ENCODE results near the gene ATP5MC3.

Gene ATP5MC3

GRCh38 chr2:175205523-175205922 is 24.0 kb upstream of the ATP5MC3 start:
- no peak overlapping the region for H3K4me2 ChIP-seq (ENCODE audit: low read length)
- H3K4me1 ChIP-seq (ENCODE audit: control insufficient read depth in 1 of 2, insufficient read depth in 2 of 2, low read length in 2 of 2) = no peaks in the 10 kb centered on the region

GRCh38 chr2:175203621-175204496 is 22.3 kb upstream of the ATP5MC3 start:
- Histone ChIP-seq H3K4me3 (ENCODE audit: low read depth, low read length) (no peak overlapping the region), H3K9ac (ENCODE audit: low read length) (no peak overlapping the region), H3K23ac (ENCODE audit: low read length) (no peak overlapping the region), H2BK12ac (ENCODE audit: low read length) (no peak overlapping the region), H2AK5ac (ENCODE audit: low read length) (no peak overlapping the region), H3K4me2 (ENCODE audit: low read length) (no peak overlapping the region), H3K27ac (ENCODE audit: low read depth, low read length) (no peak overlapping the region), H3K14ac (ENCODE audit: low read length) (no peak overlapping the region), H2BK5ac (ENCODE audit: low read depth, low read length, poor library complexity) (no peak overlapping the region), H3K9me3 (ENCODE audit: insufficient read depth, low read depth, low read length) (no peaks in the 10 kb centered on the region), H4K8ac (ENCODE audit: low read depth, low read length) (no peak overlapping the region), H3K4me1 (ENCODE audit: control insufficient read depth in 1 of 2, insufficient read depth in 2 of 2, low read length in 2 of 2) (no peaks in the 10 kb centered on the region), H3K36me3 (ENCODE audit: control insufficient read depth in 1 of 2, insufficient read depth in 2 of 2, low read length in 2 of 2) (no peaks in the 10 kb centered on the region), H3K18ac (ENCODE audit: low read length) (no peak overlapping the region), H3K79me1 (ENCODE audit: low read length) (no peaks in the 10 kb centered on the region), H3K4ac (ENCODE audit: low read depth, low read length) (no peak overlapping the region), H2BK120ac (ENCODE audit: insufficient read depth, low read length, poor library complexity) (no peak overlapping the region), H4K91ac (ENCODE audit: low read depth, low read length) (no peak overlapping the region), H3K79me2 (ENCODE audit: control insufficient read depth, insufficient read depth, low read length, poor library complexity) (no peaks in the 10 kb centered on the region), H4K12ac (ENCODE audit: low read depth, low read length) (no peak overlapping the region), H2AFZ (ENCODE audit: insufficient read depth, low read length, poor library complexity) (no peak overlapping the region), H3K27me3 (ENCODE audit: insufficient read depth, low read length) (no peaks in the 10 kb centered on the region)
- no CpG with 5 or more reads among the region's 12 CpGs for WGBS (ENCODE audit: extremely low coverage, insufficient coverage, insufficient read length)
- peak; percentile 30 to 46 for DNase-seq

More at GRCh38 chr2:175205523-175205922, 24.0 kb upstream of the ATP5MC3 start:
- Histone ChIP-seq H2BK5ac (ENCODE audit: low read depth, low read length, poor library complexity) (no peak overlapping the region), H3K14ac (ENCODE audit: low read length) (no peak overlapping the region), H2AK5ac (ENCODE audit: low read length) (no peak overlapping the region), H4K12ac (ENCODE audit: low read depth, low read length) (no peak overlapping the region), H3K9me3 (ENCODE audit: insufficient read depth, low read depth, low read length) (no peaks in the 10 kb centered on the region), H3K79me1 (ENCODE audit: low read length) (no peaks in the 10 kb centered on the region), H3K4me3 (ENCODE audit: low read depth, low read length) (no peak overlapping the region), H2BK120ac (ENCODE audit: insufficient read depth, low read length, poor library complexity) (no peak overlapping the region), H3K36me3 (ENCODE audit: control insufficient read depth in 1 of 2, insufficient read depth in 2 of 2, low read length in 2 of 2) (no peaks in the 10 kb centered on the region), H4K8ac (ENCODE audit: low read depth, low read length) (no peak overlapping the region), H3K4ac (ENCODE audit: low read depth, low read length) (no peak overlapping the region), H3K27ac (ENCODE audit: low read depth, low read length) (no peak overlapping the region), H4K91ac (ENCODE audit: low read depth, low read length) (no peak overlapping the region), H3K23ac (ENCODE audit: low read length) (no peak overlapping the region), H3K9ac (ENCODE audit: low read length) (no peak overlapping the region), H2AFZ (ENCODE audit: insufficient read depth, low read length, poor library complexity) (no peak overlapping the region), H3K18ac (ENCODE audit: low read length) (no peak overlapping the region), H2BK12ac (ENCODE audit: low read length) (no peak overlapping the region), H3K79me2 (ENCODE audit: control insufficient read depth, insufficient read depth, low read length, poor library complexity) (no peaks in the 10 kb centered on the region), H3K27me3 (ENCODE audit: insufficient read depth, low read length) (no peaks in the 10 kb centered on the region)
- peak in 1 of 2 donors; percentile 4 for DNase-seq
- WGBS (ENCODE audit: extremely low coverage, insufficient coverage, insufficient read length) = no CpG with 5 or more reads among the region's 3 CpGs

- Histone ChIP-seq H3K79me1 (ENCODE audit: low read length) (no peaks in the 10 kb centered on the region), H2AK5ac (ENCODE audit: low read length) (no peak overlapping the region), H2BK120ac (ENCODE audit: insufficient read depth, low read length, poor library complexity) (no peak overlapping the region), H4K91ac (ENCODE audit: low read depth, low read length) (no peak overlapping the region), H3K9ac (ENCODE audit: low read length) (no peak overlapping the region), H2BK12ac (ENCODE audit: low read length) (no peak overlapping the region), H3K4me3 (ENCODE audit: low read depth, low read length) (no peak overlapping the region), H3K36me3 (ENCODE audit: control insufficient read depth in 1 of 2, insufficient read depth in 2 of 2, low read length in 2 of 2) (no peaks in the 10 kb centered on the region), H3K4me2 (ENCODE audit: low read length) (no peak overlapping the region), H3K27me3 (ENCODE audit: insufficient read depth, low read length) (no peaks in the 10 kb centered on the region), H3K23ac (ENCODE audit: low read length) (no peak overlapping the region), H3K4me1 (ENCODE audit: control insufficient read depth in 1 of 2, insufficient read depth in 2 of 2, low read length in 2 of 2) (no peaks in the 10 kb centered on the region), H2BK5ac (ENCODE audit: low read depth, low read length, poor library complexity) (no peak overlapping the region), H3K4ac (ENCODE audit: low read depth, low read length) (no peak overlapping the region), H3K9me3 (ENCODE audit: insufficient read depth, low read depth, low read length) (no peaks in the 10 kb centered on the region), H4K8ac (ENCODE audit: low read depth, low read length) (no peak overlapping the region), H3K79me2 (ENCODE audit: control insufficient read depth, insufficient read depth, low read length, poor library complexity) (no peaks in the 10 kb centered on the region), H4K12ac (ENCODE audit: low read depth, low read length) (no peak overlapping the region), H3K14ac (ENCODE audit: low read length) (no peak overlapping the region), H2AFZ (ENCODE audit: insufficient read depth, low read length, poor library complexity) (no peak overlapping the region), H3K27ac (ENCODE audit: low read depth, low read length) (no peak overlapping the region), H3K18ac (ENCODE audit: low read length) (no peak overlapping the region)
- DNase-seq = no peak
Observed at GRCh38 chr2:175195012-175195411, 13.5 kb upstream of the ATP5MC3 start.

GRCh38 chr2:175188761-175189160 is 7.3 kb upstream of the ATP5MC3 start:
- no peak overlapping the region for H4K12ac ChIP-seq (ENCODE audit: low read depth, low read length)
- no peaks in the 10 kb centered on the region for H3K79me1 ChIP-seq (ENCODE audit: low read length)
- H3K4me1 ChIP-seq (ENCODE audit: control insufficient read depth in 1 of 2, insufficient read depth in 2 of 2, low read length in 2 of 2) = no peaks in the 10 kb centered on the region
- H3K27ac ChIP-seq (ENCODE audit: low read depth, low read length) = no peak overlapping the region
- H2BK12ac ChIP-seq (ENCODE audit: low read length) = no peak overlapping the region
- H3K9ac ChIP-seq (ENCODE audit: low read length) = no peak overlapping the region
- no peak overlapping the region for H3K23ac ChIP-seq (ENCODE audit: low read length)
- no peak overlapping the region for H3K14ac ChIP-seq (ENCODE audit: low read length)
- H2BK120ac ChIP-seq (ENCODE audit: insufficient read depth, low read length, poor library complexity) = no peak overlapping the region
- no peaks in the 10 kb centered on the region for H3K36me3 ChIP-seq (ENCODE audit: control insufficient read depth in 1 of 2, insufficient read depth in 2 of 2, low read length in 2 of 2)
- no peak overlapping the region for H4K91ac ChIP-seq (ENCODE audit: low read depth, low read length)
- no peak overlapping the region for H2AK5ac ChIP-seq (ENCODE audit: low read length)
- no peak overlapping the region for H2BK5ac ChIP-seq (ENCODE audit: low read depth, low read length, poor library complexity)
- H3K4me3 ChIP-seq (ENCODE audit: low read depth, low read length) = no peak overlapping the region
- H3K18ac ChIP-seq (ENCODE audit: low read length) = no peak overlapping the region
- H2AFZ ChIP-seq (ENCODE audit: insufficient read depth, low read length, poor library complexity) = no peak overlapping the region
- H4K8ac ChIP-seq (ENCODE audit: low read depth, low read length) = no peak overlapping the region
- H3K27me3 ChIP-seq (ENCODE audit: insufficient read depth, low read length) = no peaks in the 10 kb centered on the region
- no peaks in the 10 kb centered on the region for H3K9me3 ChIP-seq (ENCODE audit: insufficient read depth, low read depth, low read length)
- no peak overlapping the region for H3K4me2 ChIP-seq (ENCODE audit: low read length)
- H3K79me2 ChIP-seq (ENCODE audit: control insufficient read depth, insufficient read depth, low read length, poor library complexity) = no peaks in the 10 kb centered on the region
- no CpG with 5 or more reads among the region's 1 CpG for WGBS (ENCODE audit: extremely low coverage, insufficient coverage, insufficient read length)
- no peak overlapping the region for H3K4ac ChIP-seq (ENCODE audit: low read depth, low read length)
- no peak for DNase-seq
